ENCODE data around the gene ELP1.
"Not testable (repeated sequence)": the region's sequence is repeated elsewhere in the genome, so short reads cannot be mapped to it uniquely, and the experiment has no call there.

The ELP1 gene

GRCh38 chr9:108933718-108934322 lies at the start of gene ELP1:
Gene ELP1 (minus strand): TSS chr9:108934124. CDS start chr9:108931146, 2,978 bp downstream.
- DNase-seq, result peak; percentile 94

- DNase-seq, result no peak
Observed at GRCh38 chr9:108980893-108981292, 47.0 kb upstream of the ELP1 start.

- DNase-seq, result no peak
Observed at GRCh38 chr9:108978205-108978604, 44.3 kb upstream of the ELP1 start.

GRCh38 chr9:108973895-108974294 lies 40.0 kb upstream of the ELP1 start:
- DNase-seq, result no peak

GRCh38 chr9:108972626-108973209 lies 38.8 kb upstream of the ELP1 start:
- peak; percentile 19 for DNase-seq

- DNase-seq, result no peak
Observed at GRCh38 chr9:108972186-108972585, 38.3 kb upstream of the ELP1 start.

- not testable (repeated sequence) for DNase-seq
Observed at GRCh38 chr9:108971392-108971791, 37.5 kb upstream of the ELP1 start.

GRCh38 chr9:108967916-108968315 lies 34.0 kb upstream of the ELP1 start:
- DNase-seq, result no peak

GRCh38 chr9:108963459-108964143 lies 29.7 kb upstream of the ELP1 start:
- DNase-seq, result no peak

GRCh38 chr9:108961151-108961550 lies 27.2 kb upstream of the ELP1 start:
- DNase-seq, result no peak

GRCh38 chr9:108960331-108960730 lies 26.4 kb upstream of the ELP1 start:
- no peak for DNase-seq

- DNase-seq, result no peak
Observed at GRCh38 chr9:108956631-108957026, 22.7 kb upstream of the ELP1 start.

- DNase-seq, result no peak
Observed at GRCh38 chr9:108956022-108956630, 22.2 kb upstream of the ELP1 start.

- DNase-seq, result no peak
Observed at GRCh38 chr9:108953983-108954574, 20.2 kb upstream of the ELP1 start.

GRCh38 chr9:108951578-108951977 lies 17.7 kb upstream of the ELP1 start:
- no peak for DNase-seq

- DNase-seq, result no peak
Observed at GRCh38 chr9:108950168-108950567, 16.2 kb upstream of the ELP1 start.

GRCh38 chr9:108939975-108940374 lies 6.1 kb upstream of the ELP1 start:
- DNase-seq, result no peak

GRCh38 chr9:108937561-108938305 lies 3.8 kb upstream of the ELP1 start:
- DNase-seq, result no peak

GRCh38 chr9:108934323-108934893 lies 484 bp upstream of the ELP1 start, which contains the start of gene ABITRAM:
Gene ABITRAM (plus strand): TSS chr9:108934400. CDS start chr9:108934487, 87 bp downstream.
- DNase-seq, result peak; percentile 86

GRCh38 chr9:108933231-108933717 lies 650 bp downstream of the ELP1 start:
- DNase-seq, result no peak

GRCh38 chr9:108928386-108928785 lies 5.5 kb downstream of the ELP1 start:
- no peak for DNase-seq

GRCh38 chr9:108924466-108924865 lies 9.5 kb downstream of the ELP1 start:
- no peak for DNase-seq
